Breast epithelium (tissue), 4 donors: ENCODE measurements around the gene CDH1. TPM values are rescaled to one million over a fixed set of nuclear protein-coding genes. Genes with fewer than 3 reads are reported as not detected.

ENCODE experiments used
- DNase-seq, 2 donors: peaks; one replicate each; pipeline ENCODE4 v3.0.0-alpha.2; 2019; ENCODE audit warnings: low spot score in 2 of 2
- H3K27ac ChIP-seq, 2 donors: fragments of 200-600 bp; sonication (generic) in 1 of 2; one replicate each; pipeline ENCODE4 v1.5.1; 2016 to 2019; ENCODE audit warnings: mild to moderate bottlenecking in 1 of 2
- H3K27me3 ChIP-seq, 2 donors: fragments of 200-600 bp; sonication (generic) in 1 of 2; one replicate each; pipeline versions ENCODE4 v1.5.1 to v1.6.0; 2017 to 2019; ENCODE audit warnings: control low read depth in 1 of 2, mild to moderate bottlenecking in 1 of 2
- H3K36me3 ChIP-seq: fragments of 200-600 bp; one replicate; pipeline ENCODE4 v1.5.1; 2019
- H3K4me1 ChIP-seq, 2 donors: fragments of 200-600 bp; sonication (generic); one replicate each; pipeline ENCODE4 v1.5.1; 2016 to 2019; ENCODE audit warnings: control low read depth in 1 of 2
- H3K4me3 ChIP-seq, 3 donors: fragments of 200-600 bp; sonication (generic); 1 replicate in 2 of 3; 2 replicates in 1 of 3; pipeline ENCODE4 v1.5.1; 2016 to 2019; ENCODE audit warnings: mild to moderate bottlenecking in 3 of 3, moderate library complexity in 2 of 3
- H3K9me3 ChIP-seq, 2 donors: fragments of 200-600 bp; sonication (generic) in 1 of 2; one replicate each; pipeline ENCODE4 v1.5.1; 2016 to 2019; ENCODE audit warnings: control low read depth in 1 of 2
- CTCF ChIP-seq, 3 donors: fragments of 450-650 bp; IDR thresholded peaks; one replicate each; pipeline ENCODE4 v1.5.1; 2016 to 2017; ENCODE audit warnings: antibody characterized with exemption in 3 of 3, mild to moderate bottlenecking in 3 of 3, moderate library complexity in 3 of 3
- POLR2A ChIP-seq: fragments of 450-650 bp; IDR thresholded peaks from one replicate; pipeline ENCODE4 v1.6.1; 2016; ENCODE audit warnings: antibody characterized with exemption, mild to moderate bottlenecking, moderate library complexity
- POLR2AphosphoS5 ChIP-seq, 3 donors: sonication (generic); formaldehyde crosslinking; IDR thresholded peaks; one replicate each; pipeline ENCODE4 v1.6.1; 2017; ENCODE audit warnings: antibody characterized with exemption in 3 of 3
- intact Hi-C: fragments of 100-400 bp; cut with DNase I; formaldehyde crosslinking; loops from one replicate; pipeline ENCODE4 v1.15.1; 2023; ENCODE audit warnings: low total_unique reads
- total RNA-seq, 3 donors: library from RNA; depleted of rRNA; stranded (reverse); fragments of >200 nt; gene quantifications; one replicate each; pipeline ENCODE4 v1.1.0, GENCODE V29; 2016

Gene CDH1
- total RNA-seq, 3 donors from 2014 or later, result 0.16 to 127 (median 86.5) TPM

GRCh38 chr16:68793401-68793857 lies 56.3 kb downstream of the CDH1 start:
- no peak for DNase-seq
- intact Hi-C loops, result no loop called here
- Histone ChIP-seq H3K4me3 (no peak overlapping the region), H3K27me3 (no peaks in the 10 kb centered on the region), H3K4me1 (peaks cover 5 to 10% of the 10 kb centered on the region in 2 donors), H3K36me3 (no peaks in the 10 kb centered on the region), H3K9me3 (no peaks in the 10 kb centered on the region), H3K27ac (no peak overlapping the region)
- no peak for TF ChIP-seq CTCF (IDR thresholded peaks at IDR 0.05)
- no peak for TF ChIP-seq POLR2A
- TF ChIP-seq POLR2AphosphoS5 (IDR thresholded peaks at IDR 0.05), result no peak

- peak in 1 of 2 donors; percentile 63 for DNase-seq
- no peaks in the 10 kb centered on the region for H3K9me3 ChIP-seq
- peak overlapping the region; percentile 68 to 83 for H3K27ac ChIP-seq
- H3K36me3 ChIP-seq, result no peaks in the 10 kb centered on the region
- no peaks in the 10 kb centered on the region for H3K27me3 ChIP-seq
- H3K4me3 ChIP-seq, result no peak overlapping the region
- TF ChIP-seq POLR2AphosphoS5 (IDR thresholded peaks at IDR 0.05) (no peak), POLR2A (no peak), CTCF (IDR thresholded peaks at IDR 0.05) (no peak)
- intact Hi-C loops, result no loop called here
- no peaks in the 10 kb centered on the region for H3K4me1 ChIP-seq
Observed at GRCh38 chr16:68798398-68798797, 61.3 kb downstream of the CDH1 start.

GRCh38 chr16:68800257-68800875 lies 63.3 kb downstream of the CDH1 start:
- H3K27ac ChIP-seq, result peak overlapping the region in 1 of 2 donors; percentile 83
- H3K4me1 ChIP-seq, result no peaks in the 10 kb centered on the region

GRCh38 chr16:68802190-68802589 lies 65.1 kb downstream of the CDH1 start:
- H3K9me3 ChIP-seq, result no peaks in the 10 kb centered on the region
- H3K27ac ChIP-seq, result peak overlapping the region in 1 of 2 donors; percentile 33
- intact Hi-C loops, result no loop called here
- TF ChIP-seq POLR2A, result no peak
- no peak for TF ChIP-seq CTCF (IDR thresholded peaks at IDR 0.05)
- no peak for TF ChIP-seq POLR2AphosphoS5 (IDR thresholded peaks at IDR 0.05)
- no peaks in the 10 kb centered on the region for H3K36me3 ChIP-seq
- no peaks in the 10 kb centered on the region for H3K4me1 ChIP-seq
- H3K4me3 ChIP-seq, result no peak overlapping the region
- H3K27me3 ChIP-seq, result no peaks in the 10 kb centered on the region
- DNase-seq, result no peak

More at GRCh38 chr16:68800257-68800875, 63.3 kb downstream of the CDH1 start:
- Histone ChIP-seq H3K27me3 (no peaks in the 10 kb centered on the region), H3K36me3 (no peaks in the 10 kb centered on the region), H3K9me3 (no peaks in the 10 kb centered on the region), H3K4me3 (no peak overlapping the region)
- TF ChIP-seq CTCF (IDR thresholded peaks at IDR 0.05), result peak; percentile 68 to 80 (median 73)
- TF ChIP-seq POLR2A, result no peak
- peak in 1 of 3 donors; percentile 46 for TF ChIP-seq POLR2AphosphoS5 (IDR thresholded peaks at IDR 0.05)
- DNase-seq, result peak; percentile 62 to 72
- intact Hi-C loops, result no loop called here

GRCh38 chr16:68806422-68806821 lies 69.3 kb downstream of the CDH1 start:
- no peak for DNase-seq
- Histone ChIP-seq H3K27me3 (no peaks in the 10 kb centered on the region), H3K27ac (peak overlapping the region in 1 of 2 donors; percentile 15), H3K4me3 (no peak overlapping the region), H3K4me1 (no peaks in the 10 kb centered on the region), H3K36me3 (no peaks in the 10 kb centered on the region), H3K9me3 (no peaks in the 10 kb centered on the region)
- intact Hi-C loops, result no loop called here
- TF ChIP-seq POLR2AphosphoS5 (IDR thresholded peaks at IDR 0.05) (no peak), CTCF (IDR thresholded peaks at IDR 0.05) (no peak), POLR2A (no peak)
